Renal cortical epithelial cell (primary cell): ENCODE results near the gene ELMO1. TPM values are rescaled to one million over a fixed set of nuclear protein-coding genes. Genes with fewer than 3 reads are reported as not detected.
A peak's percentile ranks its signal among the peaks of the same experiment; 100 is the strongest.

ENCODE experiments used
- DNase-seq: peaks from one replicate; pipeline ENCODE4 v3.0.0-alpha.2; 2011; ENCODE audit warnings: low read depth
- total RNA-seq: library from RNA; depleted of rRNA; stranded (reverse); fragments of >200 nt; gene quantifications from 2 replicates; pipeline ENCODE4 v1.2.3, GENCODE V29; 2014

ELMO1 gene
- 0.69 and 1.7 TPM in 2 replicates for total RNA-seq

- peak; percentile 19 for DNase-seq
These were observed at the start of gene ELMO1 for GRCh38 chr7:37448636-37449361. Gene ELMO1, minus strand, starts transcription at chr7:37448864. Its CDS starts 106,174 bp downstream, at chr7:37342690.

- no peak for DNase-seq
These were observed 48.9 kb upstream of the ELMO1 start for GRCh38 chr7:37497576-37497975.

GRCh38 chr7:37495574-37496184 is 47.0 kb upstream of the ELMO1 start:
- peak; percentile 31 for DNase-seq

GRCh38 chr7:37494926-37495325 is 46.3 kb upstream of the ELMO1 start:
- no peak for DNase-seq

- DNase-seq, result no peak
These were observed 45.1 kb upstream of the ELMO1 start for GRCh38 chr7:37493810-37494209.

GRCh38 chr7:37493123-37493522 is 44.5 kb upstream of the ELMO1 start:
- DNase-seq, result no peak

GRCh38 chr7:37491919-37492694 is 43.4 kb upstream of the ELMO1 start:
- no peak for DNase-seq

- peak; percentile 25 for DNase-seq
These were observed 41.0 kb upstream of the ELMO1 start for GRCh38 chr7:37489703-37490102.

GRCh38 chr7:37488163-37488764 is 39.6 kb upstream of the ELMO1 start:
- DNase-seq, result peak; percentile 61

- no peak for DNase-seq
These were observed 35.9 kb upstream of the ELMO1 start for GRCh38 chr7:37484426-37485073.

GRCh38 chr7:37483627-37484026 is 35.0 kb upstream of the ELMO1 start:
- DNase-seq, result no peak

GRCh38 chr7:37482953-37483352 is 34.3 kb upstream of the ELMO1 start:
- no peak for DNase-seq

GRCh38 chr7:37482505-37482904 is 33.8 kb upstream of the ELMO1 start:
- DNase-seq, result no peak

GRCh38 chr7:37481722-37482288 is 33.1 kb upstream of the ELMO1 start:
- DNase-seq, result no peak

GRCh38 chr7:37481154-37481553 is 32.5 kb upstream of the ELMO1 start:
- no peak for DNase-seq

GRCh38 chr7:37480041-37481031 is 31.7 kb upstream of the ELMO1 start:
- DNase-seq, result peak; percentile 17

- DNase-seq, result no peak
These were observed 28.3 kb upstream of the ELMO1 start for GRCh38 chr7:37476881-37477450.

GRCh38 chr7:37476428-37476827 is 27.8 kb upstream of the ELMO1 start:
- DNase-seq, result no peak

GRCh38 chr7:37475646-37476045 is 27.0 kb upstream of the ELMO1 start:
- no peak for DNase-seq

GRCh38 chr7:37471619-37472018 is 23.0 kb upstream of the ELMO1 start:
- no peak for DNase-seq
